Ecto neural progenitor cell (in vitro differentiated cells): ENCODE data around the gene TNFRSF1A.
A peak's percentile ranks its signal among the peaks of the same experiment; 100 is the strongest.

Experiments used
- DNase-seq: peaks from one replicate; pipeline ENCODE4 v3.0.0-alpha.2; 2018; ENCODE audit warnings: low spot score

The TNFRSF1A gene

GRCh38 chr12:6336889-6337853 lies 4.7 kb downstream of the TNFRSF1A start:
- DNase-seq, result no peak

- DNase-seq, result peak; percentile 97
These were observed 5.6 kb downstream of the TNFRSF1A start for GRCh38 chr12:6336079-6336888.

GRCh38 chr12:6335451-6336078 lies 6.3 kb downstream of the TNFRSF1A start:
- DNase-seq, result peak; percentile 78

GRCh38 chr12:6334940-6335450 lies 6.9 kb downstream of the TNFRSF1A start:
- no peak for DNase-seq

- DNase-seq, result no peak
These were observed 7.5 kb downstream of the TNFRSF1A start for GRCh38 chr12:6334359-6334758.

GRCh38 chr12:6333566-6333965 lies 8.3 kb downstream of the TNFRSF1A start:
- no peak for DNase-seq

GRCh38 chr12:6333029-6333428 lies 8.8 kb downstream of the TNFRSF1A start:
- no peak for DNase-seq

- no peak for DNase-seq
These were observed 9.4 kb downstream of the TNFRSF1A start for GRCh38 chr12:6332459-6332858.

GRCh38 chr12:6330999-6331714 lies 10.7 kb downstream of the TNFRSF1A start:
- no peak for DNase-seq

- no peak for DNase-seq
These were observed 11.7 kb downstream of the TNFRSF1A start for GRCh38 chr12:6330192-6330591.

- DNase-seq, result no peak
These were observed 12.2 kb downstream of the TNFRSF1A start for GRCh38 chr12:6329703-6330064.

- DNase-seq, result peak; percentile 80
These were observed 12.8 kb downstream of the TNFRSF1A start for GRCh38 chr12:6328945-6329702.

GRCh38 chr12:6328045-6328779 lies 13.7 kb downstream of the TNFRSF1A start:
- no peak for DNase-seq

- DNase-seq, result no peak
These were observed 14.4 kb downstream of the TNFRSF1A start for GRCh38 chr12:6327229-6328041.

GRCh38 chr12:6326316-6327228 lies 15.3 kb downstream of the TNFRSF1A start:
- DNase-seq, result no peak

- no peak for DNase-seq
These were observed 16.7 kb downstream of the TNFRSF1A start for GRCh38 chr12:6324936-6325750.

GRCh38 chr12:6323995-6324711 lies 17.7 kb downstream of the TNFRSF1A start:
- DNase-seq, result no peak
